Central memory CD8-positive, alpha-beta T cell (primary cell): ENCODE measurements around the gene MARCHF3.
"Not testable (repeated sequence)": the region's sequence is repeated elsewhere in the genome, so short reads cannot be mapped to it uniquely, and the experiment has no call there.

Experiments
- ATAC-seq: fragments of 150-1000 bp; cut with Tn5 transposase; replicated peaks from 2 replicates; pipeline ENCODE4 v1.10.0; 2022; ENCODE audit warnings: mild to moderate bottlenecking, moderate FRiP score, moderate number of reproducible peaks; ENCODE audit not compliant: poor library complexity, severe bottlenecking; ENCODE audit errors: extremely low read depth
- DNase-seq, 2 donors: peaks; one replicate each; pipeline ENCODE4 v3.0.0; 2021; ENCODE audit warnings: low spot score in 2 of 2
- H3K27ac Mint-ChIP-seq: one replicate; pipeline ENCODE4 v1.8.0; 2022; ENCODE audit warnings: low read depth, mild to moderate bottlenecking, moderate library complexity, mixed read lengths
- H3K27me3 Mint-ChIP-seq: one replicate; pipeline ENCODE4 v1.8.0; 2022; ENCODE audit warnings: mixed read lengths
- H3K36me3 Mint-ChIP-seq: one replicate; pipeline ENCODE4 v1.8.0; 2022; ENCODE audit warnings: mild to moderate bottlenecking, moderate library complexity, mixed read lengths; ENCODE audit not compliant: insufficient read depth
- H3K4me1 Mint-ChIP-seq: one replicate; pipeline ENCODE4 v1.8.0; 2022; ENCODE audit warnings: mixed read lengths
- H3K4me3 Mint-ChIP-seq: one replicate; pipeline ENCODE4 v1.8.0; 2022; ENCODE audit warnings: mild to moderate bottlenecking, moderate library complexity, mixed read lengths
- H3K9me3 Mint-ChIP-seq: one replicate; pipeline ENCODE4 v1.8.0; 2022; ENCODE audit warnings: mixed read lengths

MARCHF3 gene

DNA sequence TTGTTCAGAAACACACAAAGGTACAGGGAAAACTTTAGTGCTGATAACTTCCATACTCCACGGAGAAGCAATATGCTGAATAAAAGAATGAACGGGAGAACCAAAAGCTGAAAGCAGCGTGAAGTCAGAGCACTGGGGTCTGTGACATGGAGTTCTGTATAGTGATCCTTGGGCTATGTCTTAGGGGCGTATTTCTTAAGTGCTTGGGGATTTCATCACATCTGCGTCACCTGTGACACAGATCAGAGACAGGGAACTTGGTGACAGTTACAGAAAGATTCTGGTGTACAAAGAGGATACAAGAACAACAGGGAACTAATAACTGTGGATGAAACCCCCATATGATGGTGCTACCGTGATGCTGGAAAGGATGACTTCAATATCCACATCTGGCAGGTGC is 81.9 kb downstream of the MARCHF3 start:
- H3K27ac Mint-ChIP-seq: no peak overlapping the region
- peaks cover 3% of the 10 kb centered on the region for H3K36me3 Mint-ChIP-seq
- no peaks in the 10 kb centered on the region for H3K9me3 Mint-ChIP-seq
- ATAC-seq (no peak), DNase-seq (no peak)
- H3K27me3 Mint-ChIP-seq: no peaks in the 10 kb centered on the region
- no peaks in the 10 kb centered on the region for H3K4me1 Mint-ChIP-seq
- no peak overlapping the region for H3K4me3 Mint-ChIP-seq

DNA sequence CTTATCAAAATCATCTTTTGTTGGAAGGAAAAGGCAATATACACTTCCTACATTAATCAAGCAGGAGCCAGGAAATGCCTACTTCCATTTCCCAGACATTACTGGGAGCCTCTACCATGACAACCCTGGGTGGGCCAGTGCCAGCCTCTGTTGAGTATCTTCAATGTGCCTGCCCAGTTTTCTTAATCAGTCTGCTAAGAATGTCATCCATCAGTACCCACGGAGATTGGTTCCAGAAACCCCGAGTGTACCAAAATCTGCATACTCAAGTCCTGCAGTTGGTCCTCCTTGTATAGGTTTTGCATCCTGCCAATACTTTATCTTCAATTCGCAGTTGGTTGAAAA is 82.4 kb downstream of the MARCHF3 start:
- Mint-ChIP-seq H3K9me3 (no peaks in the 10 kb centered on the region), H3K4me1 (no peaks in the 10 kb centered on the region), H3K27me3 (no peaks in the 10 kb centered on the region), H3K36me3 (peaks cover 3% of the 10 kb centered on the region), H3K4me3 (no peak overlapping the region), H3K27ac (no peak overlapping the region)
- no peak for DNase-seq
- ATAC-seq: no peak

DNA sequence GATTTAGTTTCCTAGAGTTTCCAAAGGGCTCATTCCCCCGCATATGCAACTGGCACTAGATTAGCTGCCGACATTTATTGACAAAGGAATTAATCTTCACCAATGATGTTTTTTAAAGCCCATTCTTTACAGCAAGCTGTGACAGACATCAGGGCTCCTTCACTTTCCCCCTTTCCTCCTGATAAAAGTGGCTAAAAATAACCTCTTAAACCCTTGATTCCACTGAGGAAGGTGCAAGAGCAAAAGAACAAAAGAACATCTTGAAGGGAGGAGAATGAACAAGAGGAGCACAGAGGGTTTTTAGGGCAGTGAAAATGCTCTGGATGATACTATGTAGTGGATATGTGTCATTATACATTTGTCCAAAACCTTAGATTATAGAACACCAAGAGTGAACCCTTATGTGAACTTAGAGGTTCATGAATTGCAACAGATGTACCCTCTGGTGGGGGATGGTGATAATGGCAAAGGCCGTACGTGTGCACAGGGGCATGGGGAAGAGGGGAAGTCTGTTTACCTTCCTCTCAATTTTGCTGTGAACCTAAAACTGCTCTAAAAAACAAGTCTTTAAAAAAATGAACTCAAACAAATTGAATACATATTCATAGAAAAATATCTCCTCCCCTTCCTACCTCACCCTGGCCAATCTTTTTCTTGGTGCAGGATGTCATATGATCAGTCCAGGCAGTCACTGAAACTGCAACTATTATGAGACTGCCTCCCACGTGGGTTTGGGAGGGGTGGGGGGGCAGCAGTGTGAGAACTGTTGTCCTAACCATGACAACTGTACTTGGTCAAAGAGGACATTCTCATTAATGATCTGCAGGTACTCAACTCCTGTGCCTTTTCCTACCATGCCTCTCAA is 83.0 kb downstream of the MARCHF3 start:
- Mint-ChIP-seq H3K9me3 (no peaks in the 10 kb centered on the region), H3K4me3 (no peak overlapping the region), H3K36me3 (peaks cover 3% of the 10 kb centered on the region), H3K27ac (no peak overlapping the region), H3K27me3 (no peaks in the 10 kb centered on the region), H3K4me1 (no peaks in the 10 kb centered on the region)
- ATAC-seq: no peak
- DNase-seq: no peak

- not testable (repeated sequence) for DNase-seq, H3K4me3 Mint-ChIP-seq, H3K36me3 Mint-ChIP-seq, H3K4me1 Mint-ChIP-seq, H3K9me3 Mint-ChIP-seq, ATAC-seq, H3K27ac Mint-ChIP-seq, H3K27me3 Mint-ChIP-seq
These were observed 87.5 kb downstream of the MARCHF3 start for GRCh38 chr5:126942908-126943307.

DNA sequence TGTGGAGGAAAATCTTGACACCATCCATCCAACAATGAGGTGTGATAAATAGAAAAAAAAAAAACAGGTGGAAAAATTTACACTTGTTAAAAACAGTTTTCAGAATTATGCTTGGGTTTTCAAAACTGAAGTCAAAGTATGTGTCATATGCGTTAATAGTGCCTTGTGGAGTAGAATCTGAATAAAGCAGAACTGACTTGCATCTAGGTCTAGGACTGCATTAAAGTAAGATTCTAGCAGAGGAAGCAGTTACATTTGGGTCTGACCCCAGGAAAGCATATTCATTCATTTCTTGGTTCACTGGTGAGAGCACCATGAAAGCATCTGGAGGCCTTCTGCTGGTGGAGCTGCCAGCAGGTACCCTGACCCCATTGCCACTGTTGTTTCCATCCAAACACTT is 89.0 kb downstream of the MARCHF3 start:
- ATAC-seq (no peak), DNase-seq (no peak)
- H3K4me1 Mint-ChIP-seq: no peaks in the 10 kb centered on the region
- no peaks in the 10 kb centered on the region for H3K9me3 Mint-ChIP-seq
- H3K36me3 Mint-ChIP-seq: peaks cover 3% of the 10 kb centered on the region
- no peaks in the 10 kb centered on the region for H3K27me3 Mint-ChIP-seq
- H3K27ac Mint-ChIP-seq: no peak overlapping the region
- H3K4me3 Mint-ChIP-seq: no peak overlapping the region

DNA sequence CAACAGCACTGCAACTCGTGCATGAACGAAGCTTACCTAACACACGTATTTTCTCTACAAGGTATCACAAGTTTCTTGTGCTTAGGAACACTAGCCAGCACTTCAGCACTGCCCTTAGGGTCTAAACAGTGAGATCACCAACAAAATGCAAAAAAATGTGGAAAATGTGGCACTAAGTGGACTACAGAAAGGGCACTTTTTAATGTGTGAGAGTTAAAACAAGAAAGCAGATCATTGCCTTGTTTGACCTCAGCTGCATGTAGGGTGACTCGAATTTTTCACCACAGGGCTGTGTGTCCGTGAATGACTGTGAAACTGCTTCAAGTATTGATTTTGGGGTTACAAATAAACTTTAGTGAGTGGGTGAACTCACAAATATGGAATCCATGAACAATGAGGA is 90.5 kb downstream of the MARCHF3 start:
- H3K4me3 Mint-ChIP-seq: no peak overlapping the region
- no peak for ATAC-seq
- DNase-seq: no peak
- H3K27me3 Mint-ChIP-seq: no peaks in the 10 kb centered on the region
- no peaks in the 10 kb centered on the region for H3K4me1 Mint-ChIP-seq
- H3K36me3 Mint-ChIP-seq: peaks cover 3% of the 10 kb centered on the region
- no peaks in the 10 kb centered on the region for H3K9me3 Mint-ChIP-seq
- no peak overlapping the region for H3K27ac Mint-ChIP-seq

DNA sequence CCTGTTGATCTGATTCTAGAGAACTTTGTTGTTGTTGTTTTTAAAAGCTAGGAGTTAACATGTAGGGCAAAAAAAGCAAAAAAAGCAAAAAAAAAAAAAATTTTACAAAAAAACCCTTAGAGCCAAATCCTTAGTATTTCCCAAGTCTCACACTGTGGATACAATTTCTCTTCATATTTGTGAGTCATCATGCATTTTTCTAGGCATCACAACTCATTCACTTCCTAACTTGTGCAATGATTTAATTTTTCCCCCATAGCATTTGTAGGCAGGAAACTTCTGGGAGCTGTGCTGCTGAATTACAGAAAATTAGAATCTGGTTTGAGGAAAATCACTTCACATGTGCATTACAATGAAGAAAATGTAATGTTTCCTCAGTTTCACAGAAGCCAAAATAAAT is 91.9 kb downstream of the MARCHF3 start:
- H3K36me3 Mint-ChIP-seq: no peaks in the 10 kb centered on the region
- no peaks in the 10 kb centered on the region for H3K4me1 Mint-ChIP-seq
- ATAC-seq (no peak), DNase-seq (no peak)
- H3K4me3 Mint-ChIP-seq: no peak overlapping the region
- H3K27me3 Mint-ChIP-seq: no peaks in the 10 kb centered on the region
- H3K27ac Mint-ChIP-seq: no peak overlapping the region
- H3K9me3 Mint-ChIP-seq: no peaks in the 10 kb centered on the region

DNA sequence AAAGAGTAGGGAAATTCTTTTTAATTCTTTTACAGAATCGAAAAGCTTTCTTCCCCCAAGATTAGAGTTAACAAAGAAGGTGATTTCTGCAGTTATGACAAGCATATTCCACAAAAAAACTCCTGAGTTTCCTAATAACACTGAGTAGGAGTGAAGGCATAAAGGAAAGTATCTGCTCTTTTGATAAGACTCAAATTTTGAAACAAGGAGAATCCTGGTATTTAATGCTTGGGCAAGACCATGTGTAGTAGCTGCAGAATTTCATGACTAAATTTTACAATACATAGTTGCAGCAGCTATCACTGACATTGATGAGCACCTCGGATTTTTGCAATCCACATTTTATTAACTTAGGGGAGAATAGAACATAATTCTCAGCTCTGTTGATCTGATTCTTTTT is 92.6 kb downstream of the MARCHF3 start:
- no peak for DNase-seq
- no peaks in the 10 kb centered on the region for H3K9me3 Mint-ChIP-seq
- no peak for ATAC-seq
- no peaks in the 10 kb centered on the region for H3K36me3 Mint-ChIP-seq
- no peaks in the 10 kb centered on the region for H3K4me1 Mint-ChIP-seq
- no peak overlapping the region for H3K4me3 Mint-ChIP-seq
- no peaks in the 10 kb centered on the region for H3K27me3 Mint-ChIP-seq
- no peak overlapping the region for H3K27ac Mint-ChIP-seq

- no peaks in the 10 kb centered on the region for H3K9me3 Mint-ChIP-seq
- DNase-seq (no peak), ATAC-seq (no peak)
- H3K27me3 Mint-ChIP-seq: no peaks in the 10 kb centered on the region
- no peak overlapping the region for H3K27ac Mint-ChIP-seq
- H3K4me3 Mint-ChIP-seq: no peak overlapping the region
- no peaks in the 10 kb centered on the region for H3K36me3 Mint-ChIP-seq
- H3K4me1 Mint-ChIP-seq: no peaks in the 10 kb centered on the region
These were observed 93.5 kb downstream of the MARCHF3 start for GRCh38 chr5:126936775-126937418.

DNA sequence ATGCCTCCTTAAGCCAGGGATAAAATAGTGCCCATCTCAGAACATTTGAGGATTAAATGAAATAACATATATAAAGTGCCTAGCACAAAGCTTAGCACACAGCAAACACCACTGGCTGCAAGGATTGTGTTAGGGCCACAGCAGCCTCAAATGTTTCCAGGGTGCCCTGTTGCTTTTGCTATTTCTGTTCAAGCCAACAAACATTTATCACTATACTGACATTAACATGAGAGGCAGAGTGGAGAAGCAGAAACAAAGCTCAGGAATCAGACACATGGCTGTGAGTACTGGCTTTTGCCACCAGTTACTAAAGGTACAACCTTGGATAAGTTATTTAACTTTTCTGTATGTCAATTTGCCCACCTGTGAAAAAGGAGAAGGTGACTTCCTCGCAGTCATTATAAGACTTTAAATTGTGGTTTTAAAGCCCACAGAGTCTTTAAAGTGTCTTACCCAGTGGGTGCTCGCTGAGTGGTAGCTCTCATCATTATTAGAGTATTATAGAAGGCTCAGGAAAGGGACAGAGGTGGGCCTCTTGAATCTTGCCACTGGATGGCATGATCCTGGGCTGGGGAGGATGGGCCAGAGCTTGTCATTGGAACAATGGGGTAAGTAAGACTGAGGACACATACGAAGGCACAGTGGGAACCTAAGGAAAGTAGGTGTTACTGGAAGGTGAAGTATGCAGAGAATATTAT is 98.2 kb downstream of the MARCHF3 start:
- DNase-seq: no peak
- no peaks in the 10 kb centered on the region for H3K9me3 Mint-ChIP-seq
- H3K36me3 Mint-ChIP-seq: peaks cover 2% of the 10 kb centered on the region
- no peaks in the 10 kb centered on the region for H3K27me3 Mint-ChIP-seq
- no peak overlapping the region for H3K4me3 Mint-ChIP-seq
- no peak for ATAC-seq
- H3K4me1 Mint-ChIP-seq: no peaks in the 10 kb centered on the region
- no peak overlapping the region for H3K27ac Mint-ChIP-seq

GRCh38 chr5:126928041-126928440 is 102.3 kb downstream of the MARCHF3 start:
- DNase-seq: no peak
- Mint-ChIP-seq H3K36me3 (peaks cover 2% of the 10 kb centered on the region), H3K27ac (no peak overlapping the region), H3K27me3 (no peaks in the 10 kb centered on the region), H3K4me1 (no peaks in the 10 kb centered on the region), H3K4me3 (no peak overlapping the region), H3K9me3 (no peaks in the 10 kb centered on the region)
- no peak for ATAC-seq

DNA sequence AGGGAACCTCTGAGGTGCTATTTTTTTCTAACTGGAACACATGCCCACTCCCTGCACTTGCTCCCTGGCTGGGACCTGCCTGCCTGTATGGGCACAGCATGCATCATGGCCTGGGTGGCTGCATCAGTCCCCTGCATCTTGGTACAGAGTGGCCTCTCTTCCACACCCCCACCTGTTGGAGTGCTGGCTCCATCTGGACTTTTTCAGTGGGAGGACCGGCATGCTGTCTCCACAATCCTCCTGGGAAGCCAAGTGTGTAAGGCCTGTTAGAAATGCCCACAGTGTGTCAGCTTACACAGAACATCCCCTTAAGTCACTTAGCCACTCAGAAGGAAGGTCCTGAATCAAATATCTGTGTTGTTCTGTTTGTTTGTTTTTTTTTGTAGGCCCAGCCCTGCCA is 102.9 kb downstream of the MARCHF3 start:
- H3K36me3 Mint-ChIP-seq: peaks cover 2% of the 10 kb centered on the region
- H3K27ac Mint-ChIP-seq: no peak overlapping the region
- H3K4me3 Mint-ChIP-seq: no peak overlapping the region
- ATAC-seq (no peak), DNase-seq (no peak)
- no peaks in the 10 kb centered on the region for H3K4me1 Mint-ChIP-seq
- H3K9me3 Mint-ChIP-seq: no peaks in the 10 kb centered on the region
- H3K27me3 Mint-ChIP-seq: no peaks in the 10 kb centered on the region

GRCh38 chr5:126926187-126926586 is 104.2 kb downstream of the MARCHF3 start:
- peaks cover 2% of the 10 kb centered on the region for H3K36me3 Mint-ChIP-seq
- H3K27me3 Mint-ChIP-seq: no peaks in the 10 kb centered on the region
- no peak overlapping the region for H3K27ac Mint-ChIP-seq
- H3K4me3 Mint-ChIP-seq: no peak overlapping the region
- no peak for ATAC-seq
- H3K9me3 Mint-ChIP-seq: no peaks in the 10 kb centered on the region
- H3K4me1 Mint-ChIP-seq: no peaks in the 10 kb centered on the region
- DNase-seq: no peak
